Ascending aorta (tissue), 2 donors: Measurements from ENCODE around the gene HIPK2. TPM values are rescaled to one million over a fixed set of nuclear protein-coding genes. Genes with fewer than 3 reads are reported as not detected.
"Not testable (repeated sequence)": the region's sequence is repeated elsewhere in the genome, so short reads cannot be mapped to it uniquely, and the experiment has no call there.

ENCODE experiments used
- DNase-seq, 2 donors: peaks; one replicate each; pipeline ENCODE4 v3.0.0-alpha.2; 2019; ENCODE audit warnings: low spot score in 2 of 2
- H3K27ac ChIP-seq, 2 donors: fragments of 200-600 bp; sonication (generic); one replicate each; pipeline ENCODE4 v1.5.1; 2016 to 2017; ENCODE audit warnings: mild to moderate bottlenecking in 1 of 2
- H3K27me3 ChIP-seq: fragments of 200-600 bp; sonication (generic); one replicate; pipeline ENCODE4 v1.5.1; 2017
- H3K36me3 ChIP-seq, 2 donors: fragments of 200-600 bp; sonication (generic); one replicate each; pipeline ENCODE4 v1.5.1; 2016
- H3K4me1 ChIP-seq, 2 donors: fragments of 200-600 bp; sonication (generic); one replicate each; pipeline ENCODE4 v1.5.1; 2016 to 2017; ENCODE audit warnings: mild to moderate bottlenecking in 1 of 2
- H3K4me3 ChIP-seq, 2 donors: fragments of 200-600 bp; sonication (generic); one replicate each; pipeline ENCODE4 v1.5.1; 2016 to 2017; ENCODE audit warnings: mild to moderate bottlenecking in 1 of 2
- H3K9me3 ChIP-seq, 2 donors: fragments of 200-600 bp; sonication (generic); one replicate each; pipeline ENCODE4 v1.5.1; 2016
- intact Hi-C: fragments of 100-400 bp; cut with DNase I; formaldehyde crosslinking; loops from one replicate; pipeline ENCODE4 v1.15.1; 2023
- total RNA-seq: library from RNA; depleted of rRNA; stranded (reverse); fragments of >200 nt; gene quantifications from one replicate; pipeline ENCODE4 v1.1.0, GENCODE V29; 2016
- TF ChIP-seq, protein P1 (sequence below), 3 experiments: fragments of 200-600 bp in 2 of 3; fragments of 450-650 bp in 1 of 3; sonication (generic) in 2 of 3; IDR thresholded peaks; one replicate each; pipeline ENCODE4 v1.5.1; 2016 to 2019; ENCODE audit warnings: antibody characterized with exemption in 3 of 3, mild to moderate bottlenecking in 1 of 3, moderate library complexity in 1 of 3

Gene HIPK2
- total RNA-seq, 1 donor from 2014 or later, result 53.9 TPM

DNA sequence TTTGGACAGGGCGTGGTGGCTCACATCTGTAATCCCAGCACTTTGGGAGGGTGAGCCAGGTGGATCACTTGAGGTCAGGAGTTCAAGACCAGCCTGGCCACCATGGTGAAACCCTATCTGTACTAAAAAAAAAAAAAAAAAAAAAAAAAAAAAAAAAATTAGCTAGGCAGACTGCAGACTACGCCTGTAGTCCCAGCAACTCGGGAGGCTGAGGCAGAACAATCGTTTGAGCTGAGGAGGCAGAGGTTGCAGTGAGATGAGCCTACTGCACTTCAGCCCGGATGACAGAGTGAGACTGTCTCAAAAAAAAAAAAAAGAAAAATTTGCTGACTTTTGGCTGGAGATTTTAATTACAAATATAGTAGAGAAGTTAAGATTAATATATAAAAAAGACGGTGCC lies 104.0 kb downstream of the HIPK2 start:
- TF ChIP-seq, protein P1, sequence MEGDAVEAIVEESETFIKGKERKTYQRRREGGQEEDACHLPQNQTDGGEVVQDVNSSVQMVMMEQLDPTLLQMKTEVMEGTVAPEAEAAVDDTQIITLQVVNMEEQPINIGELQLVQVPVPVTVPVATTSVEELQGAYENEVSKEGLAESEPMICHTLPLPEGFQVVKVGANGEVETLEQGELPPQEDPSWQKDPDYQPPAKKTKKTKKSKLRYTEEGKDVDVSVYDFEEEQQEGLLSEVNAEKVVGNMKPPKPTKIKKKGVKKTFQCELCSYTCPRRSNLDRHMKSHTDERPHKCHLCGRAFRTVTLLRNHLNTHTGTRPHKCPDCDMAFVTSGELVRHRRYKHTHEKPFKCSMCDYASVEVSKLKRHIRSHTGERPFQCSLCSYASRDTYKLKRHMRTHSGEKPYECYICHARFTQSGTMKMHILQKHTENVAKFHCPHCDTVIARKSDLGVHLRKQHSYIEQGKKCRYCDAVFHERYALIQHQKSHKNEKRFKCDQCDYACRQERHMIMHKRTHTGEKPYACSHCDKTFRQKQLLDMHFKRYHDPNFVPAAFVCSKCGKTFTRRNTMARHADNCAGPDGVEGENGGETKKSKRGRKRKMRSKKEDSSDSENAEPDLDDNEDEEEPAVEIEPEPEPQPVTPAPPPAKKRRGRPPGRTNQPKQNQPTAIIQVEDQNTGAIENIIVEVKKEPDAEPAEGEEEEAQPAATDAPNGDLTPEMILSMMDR (IDR thresholded peaks at IDR 0.05), result no peak
- DNase-seq, result no peak
- H3K27ac ChIP-seq, result no peak overlapping the region

DNA sequence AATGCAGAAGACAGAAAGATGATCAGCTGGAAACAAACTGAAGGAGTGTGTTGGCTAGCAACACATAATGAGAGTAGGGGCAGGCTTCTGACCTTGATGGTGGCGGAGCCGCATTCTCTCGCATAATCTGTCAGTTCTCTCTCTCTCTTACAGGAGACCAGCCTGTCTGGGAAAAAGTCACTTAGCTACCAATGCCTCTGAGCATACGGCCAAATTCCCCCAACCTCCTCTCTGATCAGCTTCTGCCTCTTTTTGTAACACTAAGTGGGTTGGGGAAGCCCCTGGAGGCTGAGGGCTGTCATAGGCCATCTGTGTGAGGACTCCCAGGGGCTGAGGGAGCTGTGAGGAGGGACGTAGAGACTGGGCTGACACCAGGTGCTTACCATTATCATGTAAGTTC lies 104.6 kb downstream of the HIPK2 start:
- no peak overlapping the region for H3K27ac ChIP-seq
- intact Hi-C loops, result no loop called here

More for the DNA sequence above, 104.0 kb downstream of the HIPK2 start:
- no peaks in the 10 kb centered on the region for H3K27me3 ChIP-seq
- peaks cover 4 to 8% of the 10 kb centered on the region in 2 donors for H3K36me3 ChIP-seq
- no peak overlapping the region for H3K4me3 ChIP-seq
- no peaks in the 10 kb centered on the region for H3K9me3 ChIP-seq
- intact Hi-C loops, result no loop called here
- no peaks in the 10 kb centered on the region for H3K4me1 ChIP-seq

GRCh38 chr7:139671967-139672366 lies 105.8 kb downstream of the HIPK2 start:
- Histone ChIP-seq H3K9me3 (no peaks in the 10 kb centered on the region), H3K27ac (no peak overlapping the region), H3K36me3 (peaks cover 4 to 8% of the 10 kb centered on the region in 2 donors), H3K27me3 (no peaks in the 10 kb centered on the region), H3K4me1 (no peaks in the 10 kb centered on the region), H3K4me3 (no peak overlapping the region)
- DNase-seq, result no peak
- TF ChIP-seq, protein P1 (IDR thresholded peaks at IDR 0.05), result no peak
- intact Hi-C loops, result no loop called here

More for the DNA sequence above, 104.6 kb downstream of the HIPK2 start:
- Histone ChIP-seq H3K9me3 (no peaks in the 10 kb centered on the region), H3K4me1 (no peaks in the 10 kb centered on the region), H3K27me3 (no peaks in the 10 kb centered on the region), H3K36me3 (peaks cover 4 to 8% of the 10 kb centered on the region in 2 donors), H3K4me3 (no peak overlapping the region)
- no peak for DNase-seq
- TF ChIP-seq, protein P1 (IDR thresholded peaks at IDR 0.05), result no peak

GRCh38 chr7:139670662-139671061 lies 107.1 kb downstream of the HIPK2 start:
- DNase-seq, H3K4me3 ChIP-seq, H3K4me1 ChIP-seq, H3K36me3 ChIP-seq, H3K9me3 ChIP-seq, H3K27me3 ChIP-seq, H3K27ac ChIP-seq, intact Hi-C loops: not testable (repeated sequence)

- no peaks in the 10 kb centered on the region for H3K4me1 ChIP-seq
- TF ChIP-seq, protein P1 (IDR thresholded peaks at IDR 0.05), result no peak
- no peak overlapping the region for H3K27ac ChIP-seq
- no peaks in the 10 kb centered on the region for H3K9me3 ChIP-seq
- no peak overlapping the region for H3K4me3 ChIP-seq
- intact Hi-C loops, result no loop called here
- no peak for DNase-seq
- peaks cover 0 to 4% of the 10 kb centered on the region in 2 donors for H3K36me3 ChIP-seq
- H3K27me3 ChIP-seq, result no peaks in the 10 kb centered on the region
Measured at GRCh38 chr7:139669106-139670061, 108.4 kb downstream of the HIPK2 start.

- intact Hi-C loops, result no loop called here
- H3K9me3 ChIP-seq, result no peaks in the 10 kb centered on the region
- H3K36me3 ChIP-seq, result no peaks in the 10 kb centered on the region
- no peak overlapping the region for H3K4me3 ChIP-seq
- TF ChIP-seq, protein P1 (IDR thresholded peaks at IDR 0.05), result no peak
- H3K27ac ChIP-seq, result no peak overlapping the region
- no peaks in the 10 kb centered on the region for H3K4me1 ChIP-seq
- DNase-seq, result no peak
- no peaks in the 10 kb centered on the region for H3K27me3 ChIP-seq
Measured at GRCh38 chr7:139667377-139667776, 110.4 kb downstream of the HIPK2 start.
